Gastrocnemius medialis (tissue), 4 donors: ENCODE measurements around the gene GPC2.
"Not testable (repeated sequence)": the region's sequence is repeated elsewhere in the genome, so short reads cannot be mapped to it uniquely, and the experiment has no call there.

Experiments used
- POLR2A ChIP-seq, 2 donors: fragments of 450-650 bp; IDR thresholded peaks; one replicate each; pipeline ENCODE4 v1.6.1; 2017; ENCODE audit warnings: antibody characterized with exemption in 2 of 2, mild to moderate bottlenecking in 2 of 2, moderate library complexity in 2 of 2
- TF ChIP-seq, protein P1 (sequence below), 5 experiments: fragments of 450-650 bp in 3 of 5; fragments of 200-600 bp in 2 of 5; sonication (generic) in 2 of 5; IDR thresholded peaks in 4 of 5; conservative IDR thresholded peaks in 1 of 5; 1 replicate in 4 of 5; 2 replicates in 1 of 5; pipeline ENCODE4 v1.5.1; 2016 to 2019; ENCODE audit warnings: antibody characterized with exemption in 5 of 5, mild to moderate bottlenecking in 3 of 5, moderate library complexity in 3 of 5

DNA sequence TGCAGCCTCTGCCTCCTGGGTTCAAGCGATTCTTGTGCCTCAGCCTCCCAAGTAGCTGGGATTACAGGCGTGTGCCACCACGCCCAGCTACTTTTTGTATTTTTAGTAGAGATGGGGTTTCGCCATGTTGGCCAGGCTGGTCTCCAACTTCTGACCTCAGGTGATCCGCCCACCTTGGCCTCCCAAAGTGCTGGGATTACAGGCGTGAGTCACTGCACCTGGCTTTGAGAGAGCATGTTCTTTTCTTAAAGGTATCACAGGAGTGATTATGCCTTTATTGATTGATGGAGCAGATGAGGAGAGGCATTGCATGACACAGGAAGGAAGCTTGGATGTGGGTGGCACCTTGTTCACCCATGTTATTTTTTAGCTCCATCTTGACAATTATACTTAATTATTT is 5.9 kb upstream of the GPC2 start:
- TF ChIP-seq, protein P1, sequence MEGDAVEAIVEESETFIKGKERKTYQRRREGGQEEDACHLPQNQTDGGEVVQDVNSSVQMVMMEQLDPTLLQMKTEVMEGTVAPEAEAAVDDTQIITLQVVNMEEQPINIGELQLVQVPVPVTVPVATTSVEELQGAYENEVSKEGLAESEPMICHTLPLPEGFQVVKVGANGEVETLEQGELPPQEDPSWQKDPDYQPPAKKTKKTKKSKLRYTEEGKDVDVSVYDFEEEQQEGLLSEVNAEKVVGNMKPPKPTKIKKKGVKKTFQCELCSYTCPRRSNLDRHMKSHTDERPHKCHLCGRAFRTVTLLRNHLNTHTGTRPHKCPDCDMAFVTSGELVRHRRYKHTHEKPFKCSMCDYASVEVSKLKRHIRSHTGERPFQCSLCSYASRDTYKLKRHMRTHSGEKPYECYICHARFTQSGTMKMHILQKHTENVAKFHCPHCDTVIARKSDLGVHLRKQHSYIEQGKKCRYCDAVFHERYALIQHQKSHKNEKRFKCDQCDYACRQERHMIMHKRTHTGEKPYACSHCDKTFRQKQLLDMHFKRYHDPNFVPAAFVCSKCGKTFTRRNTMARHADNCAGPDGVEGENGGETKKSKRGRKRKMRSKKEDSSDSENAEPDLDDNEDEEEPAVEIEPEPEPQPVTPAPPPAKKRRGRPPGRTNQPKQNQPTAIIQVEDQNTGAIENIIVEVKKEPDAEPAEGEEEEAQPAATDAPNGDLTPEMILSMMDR (IDR thresholded peaks at IDR 0.05 in 4 of 5, conservative IDR thresholded peaks at IDR 0.05 in 1 of 5), result not testable (repeated sequence)
- TF ChIP-seq POLR2A (IDR thresholded peaks at IDR 0.05), result not testable (repeated sequence)
